Endothelial cell (in vitro differentiated cells): ENCODE measurements around the gene BLVRB. TPM values are rescaled to one million over a fixed set of nuclear protein-coding genes. Genes with fewer than 3 reads are reported as not detected.

Experiments used
- DNase-seq: peaks from one replicate; pipeline ENCODE4 v3.0.0; 2021; ENCODE audit warnings: low spot score
- H3K27ac Mint-ChIP-seq: one replicate; pipeline ENCODE4 v1.8.0; 2021; ENCODE audit warnings: mixed read lengths, inconsistent platforms; ENCODE audit not compliant: unreplicated experiment
- H3K27me3 Mint-ChIP-seq: one replicate; pipeline ENCODE4 v1.8.0; 2021; ENCODE audit warnings: mild to moderate bottlenecking, moderate library complexity, mixed read lengths, inconsistent platforms; ENCODE audit not compliant: unreplicated experiment
- H3K36me3 Mint-ChIP-seq: one replicate; pipeline ENCODE4 v1.8.0; 2021; ENCODE audit warnings: mild to moderate bottlenecking, low read depth, mixed read lengths, inconsistent platforms; ENCODE audit not compliant: unreplicated experiment
- H3K4me1 Mint-ChIP-seq: one replicate; pipeline ENCODE4 v1.8.0; 2021; ENCODE audit warnings: mild to moderate bottlenecking, mixed read lengths, inconsistent platforms; ENCODE audit not compliant: unreplicated experiment
- H3K4me3 Mint-ChIP-seq: one replicate; pipeline ENCODE4 v1.8.0; 2021; ENCODE audit warnings: mild to moderate bottlenecking, mixed read lengths, inconsistent platforms; ENCODE audit not compliant: unreplicated experiment
- H3K9me3 Mint-ChIP-seq: one replicate; pipeline ENCODE4 v1.8.0; 2021; ENCODE audit warnings: mixed read lengths, inconsistent platforms; ENCODE audit not compliant: unreplicated experiment
- CTCF ChIP-seq: fragments of 200-600 bp; sonication (generic); IDR thresholded peaks from one replicate; pipeline ENCODE4 v1.5.0; 2021; ENCODE audit warnings: antibody characterized with exemption; ENCODE audit not compliant: unreplicated experiment
- total RNA-seq: library from RNA; stranded (reverse); fragmentation: NEBNext Ultra II Directional; extraction: Animal tissue kit (Norgen Biotek cat#: 25700); gene quantifications from one replicate; pipeline ENCODE4 v1.2.1, GENCODE V29; 2021; ENCODE audit not compliant: unreplicated experiment

BLVRB gene
- total RNA-seq, 1 donor from 2014 or later: 17.5 TPM

GRCh38 chr19:40423938-40424337 is 41.6 kb downstream of the BLVRB start:
- peak overlapping the region; percentile 94 for H3K4me3 Mint-ChIP-seq
- no peaks in the 10 kb centered on the region for H3K9me3 Mint-ChIP-seq
- peaks cover 19% of the 10 kb centered on the region for H3K4me1 Mint-ChIP-seq
- peak overlapping the region; percentile 82 for H3K27ac Mint-ChIP-seq
- TF ChIP-seq CTCF: no peak
- H3K36me3 Mint-ChIP-seq: peaks cover 4% of the 10 kb centered on the region
- peaks cover 14% of the 10 kb centered on the region for H3K27me3 Mint-ChIP-seq
- DNase-seq: no peak

- no peak for DNase-seq
- Mint-ChIP-seq H3K36me3 (peaks cover 8% of the 10 kb centered on the region), H3K4me3 (no peak overlapping the region), H3K4me1 (peaks cover 28% of the 10 kb centered on the region), H3K9me3 (no peaks in the 10 kb centered on the region), H3K27ac (no peak overlapping the region), H3K27me3 (peaks cover 15% of the 10 kb centered on the region)
- TF ChIP-seq CTCF: no peak
These were observed 42.6 kb downstream of the BLVRB start for GRCh38 chr19:40422748-40423566.

- TF ChIP-seq CTCF: no peak
- Mint-ChIP-seq H3K9me3 (no peaks in the 10 kb centered on the region), H3K4me1 (peaks cover 36% of the 10 kb centered on the region), H3K27ac (no peak overlapping the region), H3K4me3 (peak overlapping the region; percentile 68), H3K36me3 (peaks cover 10% of the 10 kb centered on the region), H3K27me3 (peaks cover 18% of the 10 kb centered on the region)
- no peak for DNase-seq
These were observed 43.4 kb downstream of the BLVRB start for GRCh38 chr19:40421993-40422747.

GRCh38 chr19:40420766-40421765 is 44.5 kb downstream of the BLVRB start:
- peak overlapping the region; percentile 68 for H3K4me3 Mint-ChIP-seq
- no peaks in the 10 kb centered on the region for H3K9me3 Mint-ChIP-seq
- H3K27me3 Mint-ChIP-seq: peaks cover 15% of the 10 kb centered on the region
- H3K36me3 Mint-ChIP-seq: peaks cover 10% of the 10 kb centered on the region
- DNase-seq: peak; percentile 87
- peaks cover 44% of the 10 kb centered on the region for H3K4me1 Mint-ChIP-seq
- H3K27ac Mint-ChIP-seq: peak overlapping the region; percentile 73
- peak; percentile 85 for TF ChIP-seq CTCF
